Esophagus mucosa (tissue), 1 donor: ENCODE measurements around the gene SOCS2. TPM values are rescaled to one million over a fixed set of nuclear protein-coding genes. Genes with fewer than 3 reads are reported as not detected.
"Not testable (repeated sequence)": the region's sequence is repeated elsewhere in the genome, so short reads cannot be mapped to it uniquely, and the experiment has no call there.

Experiments used
- ATAC-seq: fragments of 200-7000 bp; cut with Tn5 transposase; one replicate; pipeline ENCODE4 v1.9.1; 2020
- total RNA-seq: library from RNA; stranded (reverse); gene quantifications from one replicate; pipeline ENCODE4 v1.2.4, GENCODE V29; 2023
- donor health status: DM: yes; HTN: yes; CAD: no.

SOCS2 gene
- total RNA-seq, result 5.8 TPM

- ATAC-seq, result no peak
These were observed at the start of gene SOCS2 for GRCh38 chr12:93571925-93572711. TSS of gene SOCS2 (plus strand) at chr12:93572675. CDS start at chr12:93572898, 223 bp downstream.

GRCh38 chr12:93524386-93525133 lies 47.9 kb upstream of the SOCS2 start:
- no peak for ATAC-seq

GRCh38 chr12:93526786-93527428 lies 45.6 kb upstream of the SOCS2 start:
- no peak for ATAC-seq

- ATAC-seq, result no peak
These were observed 42.1 kb upstream of the SOCS2 start for GRCh38 chr12:93530358-93530757.

GRCh38 chr12:93533310-93533709 lies 39.2 kb upstream of the SOCS2 start:
- ATAC-seq, result no peak

- no peak for ATAC-seq
These were observed 36.2 kb upstream of the SOCS2 start for GRCh38 chr12:93536111-93536765.

GRCh38 chr12:93536766-93537488 lies 35.5 kb upstream of the SOCS2 start:
- ATAC-seq, result no peak

GRCh38 chr12:93537769-93538168 lies 34.7 kb upstream of the SOCS2 start:
- ATAC-seq, result no peak

GRCh38 chr12:93539821-93540220 lies 32.7 kb upstream of the SOCS2 start:
- no peak for ATAC-seq

- ATAC-seq, result no peak
These were observed 32.0 kb upstream of the SOCS2 start for GRCh38 chr12:93540466-93540865.

GRCh38 chr12:93541578-93542225 lies 30.8 kb upstream of the SOCS2 start:
- no peak for ATAC-seq

GRCh38 chr12:93547778-93548177 lies 24.7 kb upstream of the SOCS2 start:
- no peak for ATAC-seq

- ATAC-seq, result no peak
These were observed 23.3 kb upstream of the SOCS2 start for GRCh38 chr12:93549174-93549573.

GRCh38 chr12:93550748-93551611 lies 21.5 kb upstream of the SOCS2 start:
- no peak for ATAC-seq

GRCh38 chr12:93552427-93552826 lies 20.0 kb upstream of the SOCS2 start:
- ATAC-seq, result no peak

- not testable (repeated sequence) for ATAC-seq
These were observed 14.6 kb upstream of the SOCS2 start for GRCh38 chr12:93557879-93558278.

GRCh38 chr12:93558685-93559084 lies 13.8 kb upstream of the SOCS2 start:
- not testable (repeated sequence) for ATAC-seq

- ATAC-seq, result peak; percentile 94
These were observed 8.5 kb upstream of the SOCS2 start for GRCh38 chr12:93563807-93564538.

- ATAC-seq, result no peak
These were observed 6.7 kb upstream of the SOCS2 start for GRCh38 chr12:93565760-93566159.

GRCh38 chr12:93567174-93567573 lies 5.3 kb upstream of the SOCS2 start:
- ATAC-seq, result no peak
